RWPE2 (cell line): ENCODE data around the gene TSHZ2.
A peak's percentile ranks its signal among the peaks of the same experiment; 100 is the strongest.

ENCODE experiments used
- ATAC-seq: fragments of 200-7000 bp; cut with Tn5 transposase; 3 replicates; pipeline ENCODE4 v1.9.1; 2021; ENCODE audit warnings: low read depth
- DNase-seq: peaks from one replicate; pipeline ENCODE4 v3.0.0-alpha.2; 2020; ENCODE audit warnings: low spot score
- H3K27ac ChIP-seq: fragments of 450-650 bp; 2 replicates; pipeline ENCODE4 v1.5.1; 2017; ENCODE audit warnings: mild to moderate bottlenecking; ENCODE audit not compliant: poor library complexity, severe bottlenecking
- H3K27me3 ChIP-seq: fragments of 250-450 bp; sonication (Bioruptor Pico); 2 replicates; pipeline ENCODE4 v1.5.1; 2021; ENCODE audit warnings: mild to moderate bottlenecking, moderate library complexity; ENCODE audit not compliant: insufficient read depth, poor library complexity, severe bottlenecking
- H3K36me3 ChIP-seq: fragments of 250-450 bp; sonication (Bioruptor Pico); 2 replicates; pipeline ENCODE4 v1.5.1; 2020; ENCODE audit warnings: low read depth, mild to moderate bottlenecking, moderate library complexity
- H3K4me1 ChIP-seq: fragments of 250-450 bp; sonication (Bioruptor Pico); 2 replicates; pipeline ENCODE4 v1.5.1; 2021; ENCODE audit warnings: mild to moderate bottlenecking, moderate library complexity; ENCODE audit not compliant: insufficient read depth, poor library complexity, severe bottlenecking
- H3K4me3 ChIP-seq: fragments of 250-450 bp; sonication (Bioruptor Pico); 2 replicates; pipeline ENCODE4 v1.5.1; 2021; ENCODE audit warnings: mild to moderate bottlenecking, moderate library complexity; ENCODE audit not compliant: severe bottlenecking
- H3K9me3 ChIP-seq: fragments of 250-450 bp; sonication (Bioruptor Pico); 2 replicates; pipeline ENCODE4 v1.5.1; 2021; ENCODE audit warnings: mild to moderate bottlenecking, moderate library complexity; ENCODE audit not compliant: severe bottlenecking
- CTCF ChIP-seq: fragments of 450-650 bp; IDR thresholded peaks from one replicate; pipeline ENCODE4 v1.5.1; 2017; ENCODE audit warnings: mild to moderate bottlenecking, moderate library complexity; ENCODE audit not compliant: poor library complexity, severe bottlenecking

The TSHZ2 gene

GRCh38 chr20:53379833-53380120 lies 407.6 kb downstream of the TSHZ2 start:
- H3K4me3 ChIP-seq, result no peak overlapping the region
- DNase-seq, result no peak
- no peaks in the 10 kb centered on the region for H3K9me3 ChIP-seq
- no peak for TF ChIP-seq CTCF
- H3K27me3 ChIP-seq, result no peaks in the 10 kb centered on the region
- no peaks in the 10 kb centered on the region for H3K36me3 ChIP-seq
- ATAC-seq, result no peak
- H3K4me1 ChIP-seq, result no peaks in the 10 kb centered on the region
- H3K27ac ChIP-seq, result no peak overlapping the region

- no peak overlapping the region for H3K27ac ChIP-seq
- no peak overlapping the region for H3K4me3 ChIP-seq
- DNase-seq, result no peak
- H3K27me3 ChIP-seq, result no peaks in the 10 kb centered on the region
- ATAC-seq, result peak; percentile 62
- no peak for TF ChIP-seq CTCF
- no peaks in the 10 kb centered on the region for H3K9me3 ChIP-seq
- H3K36me3 ChIP-seq, result no peaks in the 10 kb centered on the region
- no peaks in the 10 kb centered on the region for H3K4me1 ChIP-seq
Observed at GRCh38 chr20:53381568-53382262, 409.6 kb downstream of the TSHZ2 start.

- H3K27me3 ChIP-seq, result no peaks in the 10 kb centered on the region
- no peak for TF ChIP-seq CTCF
- no peak for DNase-seq
- no peak overlapping the region for H3K4me3 ChIP-seq
- no peak overlapping the region for H3K27ac ChIP-seq
- H3K4me1 ChIP-seq, result no peaks in the 10 kb centered on the region
- no peaks in the 10 kb centered on the region for H3K9me3 ChIP-seq
- ATAC-seq, result no peak
- H3K36me3 ChIP-seq, result no peaks in the 10 kb centered on the region
Observed at GRCh38 chr20:53382263-53382844, 410.2 kb downstream of the TSHZ2 start.

- no peak for TF ChIP-seq CTCF
- Histone ChIP-seq H3K4me3 (no peak overlapping the region), H3K36me3 (no peaks in the 10 kb centered on the region), H3K27ac (no peak overlapping the region), H3K27me3 (no peaks in the 10 kb centered on the region), H3K9me3 (no peaks in the 10 kb centered on the region), H3K4me1 (no peaks in the 10 kb centered on the region)
- DNase-seq (no peak), ATAC-seq (no peak)
Observed at GRCh38 chr20:53383916-53384315, 411.8 kb downstream of the TSHZ2 start.

- no peak overlapping the region for H3K4me3 ChIP-seq
- no peaks in the 10 kb centered on the region for H3K27me3 ChIP-seq
- no peak overlapping the region for H3K27ac ChIP-seq
- no peaks in the 10 kb centered on the region for H3K4me1 ChIP-seq
- H3K36me3 ChIP-seq, result no peaks in the 10 kb centered on the region
- no peak for TF ChIP-seq CTCF
- no peaks in the 10 kb centered on the region for H3K9me3 ChIP-seq
- DNase-seq (no peak), ATAC-seq (no peak)
Observed at GRCh38 chr20:53384392-53384791, 412.2 kb downstream of the TSHZ2 start.
